ENCODE data around the gene GRAP2. TPM values are rescaled to one million over a fixed set of nuclear protein-coding genes. Genes with fewer than 3 reads are reported as not detected.

Gene GRAP2
- total RNA-seq, 1 donor from 2014 or later: 0.24 TPM

GRCh38 chr22:40000171-40000570, 99.3 kb downstream of the GRAP2 start:
- H3K27me3 Mint-ChIP-seq: peaks cover 14% of the 10 kb centered on the region
- TF ChIP-seq, protein P1, sequence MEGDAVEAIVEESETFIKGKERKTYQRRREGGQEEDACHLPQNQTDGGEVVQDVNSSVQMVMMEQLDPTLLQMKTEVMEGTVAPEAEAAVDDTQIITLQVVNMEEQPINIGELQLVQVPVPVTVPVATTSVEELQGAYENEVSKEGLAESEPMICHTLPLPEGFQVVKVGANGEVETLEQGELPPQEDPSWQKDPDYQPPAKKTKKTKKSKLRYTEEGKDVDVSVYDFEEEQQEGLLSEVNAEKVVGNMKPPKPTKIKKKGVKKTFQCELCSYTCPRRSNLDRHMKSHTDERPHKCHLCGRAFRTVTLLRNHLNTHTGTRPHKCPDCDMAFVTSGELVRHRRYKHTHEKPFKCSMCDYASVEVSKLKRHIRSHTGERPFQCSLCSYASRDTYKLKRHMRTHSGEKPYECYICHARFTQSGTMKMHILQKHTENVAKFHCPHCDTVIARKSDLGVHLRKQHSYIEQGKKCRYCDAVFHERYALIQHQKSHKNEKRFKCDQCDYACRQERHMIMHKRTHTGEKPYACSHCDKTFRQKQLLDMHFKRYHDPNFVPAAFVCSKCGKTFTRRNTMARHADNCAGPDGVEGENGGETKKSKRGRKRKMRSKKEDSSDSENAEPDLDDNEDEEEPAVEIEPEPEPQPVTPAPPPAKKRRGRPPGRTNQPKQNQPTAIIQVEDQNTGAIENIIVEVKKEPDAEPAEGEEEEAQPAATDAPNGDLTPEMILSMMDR (conservative IDR thresholded peaks at IDR 0.05): no peak
- no peak overlapping the region for H3K27ac Mint-ChIP-seq
- no peak for DNase-seq (ENCODE audit: extremely low spot score, unreplicated experiment)
- no peaks in the 10 kb centered on the region for H3K9me3 Mint-ChIP-seq
- peaks cover 70% of the 10 kb centered on the region for H3K4me1 Mint-ChIP-seq (ENCODE audit: unreplicated experiment)
- peak overlapping the region; percentile 68 for H3K4me3 Mint-ChIP-seq
- H3K36me3 Mint-ChIP-seq: no peaks in the 10 kb centered on the region

DNA sequence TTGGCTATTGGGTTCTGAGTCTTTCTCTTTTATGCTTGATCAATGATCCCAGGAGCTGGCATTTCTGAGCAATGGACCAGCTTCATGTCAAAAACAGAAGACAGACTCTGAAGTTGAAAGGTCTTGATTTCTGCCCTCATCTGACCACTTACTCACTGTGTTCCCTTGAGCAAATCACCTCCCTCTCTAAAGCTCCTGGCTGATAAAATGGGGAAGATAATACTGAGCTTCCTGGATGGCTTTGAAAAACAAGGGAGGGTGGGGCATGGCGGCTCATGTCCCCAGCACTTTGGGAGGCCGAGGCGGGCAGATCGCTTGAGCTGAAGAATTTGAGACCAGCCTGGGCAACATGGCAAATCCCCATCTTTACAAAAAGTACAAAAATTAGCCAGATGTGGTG, 100.2 kb downstream of the GRAP2 start:
- Mint-ChIP-seq H3K27ac (peak overlapping the region; percentile 28), H3K36me3 (no peaks in the 10 kb centered on the region), H3K9me3 (no peaks in the 10 kb centered on the region), H3K4me1 (ENCODE audit: unreplicated experiment) (peaks cover 74% of the 10 kb centered on the region), H3K4me3 (peak overlapping the region; percentile 47), H3K27me3 (peaks cover 9% of the 10 kb centered on the region)
- DNase-seq (ENCODE audit: extremely low spot score, unreplicated experiment): no peak
- TF ChIP-seq, protein P1 (conservative IDR thresholded peaks at IDR 0.05): no peak

- peaks cover 5% of the 10 kb centered on the region for H3K27me3 Mint-ChIP-seq
- H3K4me1 Mint-ChIP-seq (ENCODE audit: unreplicated experiment): peaks cover 73% of the 10 kb centered on the region
- DNase-seq (ENCODE audit: extremely low spot score, unreplicated experiment): no peak
- peak overlapping the region; percentile 74 for H3K4me3 Mint-ChIP-seq
- TF ChIP-seq, protein P1 (conservative IDR thresholded peaks at IDR 0.05): no peak
- H3K36me3 Mint-ChIP-seq: no peaks in the 10 kb centered on the region
- H3K9me3 Mint-ChIP-seq: no peaks in the 10 kb centered on the region
- H3K27ac Mint-ChIP-seq: peak overlapping the region; percentile 28
Observed at GRCh38 chr22:40001800-40002577, 101.1 kb downstream of the GRAP2 start.

DNA sequence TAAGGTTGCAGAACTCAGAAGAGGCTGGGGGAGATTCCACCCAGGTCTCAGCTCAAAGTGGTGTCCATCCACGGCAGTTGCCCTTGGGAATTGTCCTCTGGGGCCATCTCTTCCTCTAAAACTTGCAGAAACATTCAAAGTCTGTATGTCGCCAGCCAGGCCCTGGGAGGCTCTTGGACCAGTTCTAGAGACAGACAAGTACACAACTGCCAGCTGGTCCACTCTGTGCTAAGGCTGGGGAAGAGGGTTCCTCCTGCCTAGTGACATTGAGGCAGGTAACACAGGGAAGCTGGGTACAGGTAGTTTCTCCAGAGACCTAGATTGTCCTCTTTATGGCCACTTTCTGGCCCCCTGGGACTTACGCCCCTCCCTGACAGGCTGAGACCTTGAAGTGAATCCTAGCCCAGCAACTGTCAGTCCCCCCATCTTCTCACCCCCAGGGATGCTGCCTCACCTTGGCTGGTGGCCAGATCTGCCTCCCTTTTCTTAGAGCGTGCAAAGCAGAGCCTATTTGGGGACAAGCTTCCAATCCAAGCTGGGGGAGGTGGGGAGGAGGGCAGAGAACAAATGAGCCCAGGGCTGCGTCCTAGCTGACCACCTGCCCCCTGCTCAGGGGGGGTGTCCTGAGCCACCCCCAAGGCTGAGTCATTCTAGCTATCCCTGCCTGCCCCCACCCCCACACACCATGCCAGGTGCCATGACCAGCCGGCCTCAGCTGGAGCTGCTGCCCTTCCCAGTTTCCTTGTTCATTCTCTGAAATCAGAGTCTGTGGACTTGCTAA, 102.2 kb downstream of the GRAP2 start:
- Mint-ChIP-seq H3K36me3 (no peaks in the 10 kb centered on the region), H3K4me1 (ENCODE audit: unreplicated experiment) (peaks cover 62% of the 10 kb centered on the region), H3K4me3 (no peak overlapping the region), H3K27ac (peak overlapping the region; percentile 28), H3K9me3 (no peaks in the 10 kb centered on the region), H3K27me3 (peaks cover 9% of the 10 kb centered on the region)
- no peak for DNase-seq (ENCODE audit: extremely low spot score, unreplicated experiment)
- TF ChIP-seq, protein P1 (conservative IDR thresholded peaks at IDR 0.05): no peak

- Mint-ChIP-seq H3K36me3 (no peaks in the 10 kb centered on the region), H3K27ac (peak overlapping the region; percentile 11), H3K4me1 (ENCODE audit: unreplicated experiment) (peaks cover 59% of the 10 kb centered on the region), H3K4me3 (peak overlapping the region; percentile 29), H3K9me3 (no peaks in the 10 kb centered on the region), H3K27me3 (peaks cover 25% of the 10 kb centered on the region)
- TF ChIP-seq, protein P1 (conservative IDR thresholded peaks at IDR 0.05): no peak
- no peak for DNase-seq (ENCODE audit: extremely low spot score, unreplicated experiment)
Observed at GRCh38 chr22:40004836-40005235, 104.0 kb downstream of the GRAP2 start.

All from type B pancreatic cell (in vitro differentiated cells).